GM18498 (cell line): ENCODE data around the gene GCM1.
A peak's percentile ranks its signal among the peaks of the same experiment; 100 is the strongest.

Experiments
- ATAC-seq: cut with Tn5 transposase; IDR thresholded peaks from one replicate; pipeline ENCODE4 v1.9.1; 2021; ENCODE audit warnings: mild to moderate bottlenecking, moderate library complexity; ENCODE audit not compliant: unreplicated experiment

Gene GCM1

DNA sequence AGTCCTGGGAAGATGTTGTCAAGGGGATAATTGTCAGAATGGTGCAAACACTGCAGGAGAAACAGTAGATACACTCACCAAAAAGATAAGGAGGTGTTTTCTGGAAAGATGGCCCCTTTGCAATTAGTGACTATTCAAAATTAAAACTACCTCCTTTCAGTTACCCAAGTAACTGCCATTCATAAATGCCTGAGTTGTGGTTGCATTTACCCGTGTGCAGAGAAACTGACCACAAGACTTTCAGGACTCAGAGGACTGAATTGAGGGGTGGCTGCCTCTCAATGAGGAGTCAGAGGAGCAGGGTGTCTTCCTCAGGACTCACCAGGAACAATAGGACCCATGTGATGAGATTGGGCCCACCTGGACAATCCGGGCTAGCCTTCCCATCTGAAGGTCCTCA, 39.0 kb downstream of the GCM1 start:
- ATAC-seq, result peak; percentile 89

DNA sequence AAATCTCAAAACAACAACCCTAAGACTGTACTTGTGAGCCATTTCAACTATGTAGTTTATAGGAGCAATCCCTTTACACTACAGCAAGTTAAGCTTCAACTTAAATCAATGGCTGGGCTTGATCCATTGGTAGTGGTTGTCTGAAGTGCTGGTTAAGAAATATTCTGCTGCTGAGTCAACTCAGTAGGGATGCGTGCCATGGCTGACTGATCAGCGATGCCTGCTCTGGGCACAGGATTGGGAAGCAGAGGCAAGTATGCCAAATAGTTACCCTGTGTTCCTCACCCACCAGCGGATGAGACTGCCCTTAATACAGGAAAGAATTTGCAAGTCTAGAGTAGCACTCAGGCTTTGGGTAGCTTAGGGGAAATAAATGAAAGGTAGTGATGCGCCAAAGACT, 41.5 kb downstream of the GCM1 start:
- ATAC-seq, result no peak

DNA sequence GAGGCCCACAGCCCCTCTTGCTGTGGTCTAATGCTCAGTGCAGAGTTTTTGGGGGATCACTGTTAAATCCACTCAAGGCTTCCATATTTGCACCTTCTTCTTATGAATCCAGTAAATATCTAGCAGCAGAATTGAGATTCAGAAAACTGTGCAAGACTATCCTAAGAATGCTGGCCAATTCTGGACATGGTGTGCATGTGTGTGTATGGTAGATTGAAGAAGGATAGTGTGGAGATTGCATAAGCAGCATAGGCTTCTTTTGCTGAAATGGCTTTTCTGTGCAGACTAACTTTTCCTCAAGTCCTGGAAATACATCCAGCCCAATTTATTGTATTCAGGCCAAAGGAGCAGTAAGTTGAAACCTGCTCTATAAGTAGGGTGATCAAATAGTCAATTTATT, 43.7 kb downstream of the GCM1 start:
- ATAC-seq, result no peak

DNA sequence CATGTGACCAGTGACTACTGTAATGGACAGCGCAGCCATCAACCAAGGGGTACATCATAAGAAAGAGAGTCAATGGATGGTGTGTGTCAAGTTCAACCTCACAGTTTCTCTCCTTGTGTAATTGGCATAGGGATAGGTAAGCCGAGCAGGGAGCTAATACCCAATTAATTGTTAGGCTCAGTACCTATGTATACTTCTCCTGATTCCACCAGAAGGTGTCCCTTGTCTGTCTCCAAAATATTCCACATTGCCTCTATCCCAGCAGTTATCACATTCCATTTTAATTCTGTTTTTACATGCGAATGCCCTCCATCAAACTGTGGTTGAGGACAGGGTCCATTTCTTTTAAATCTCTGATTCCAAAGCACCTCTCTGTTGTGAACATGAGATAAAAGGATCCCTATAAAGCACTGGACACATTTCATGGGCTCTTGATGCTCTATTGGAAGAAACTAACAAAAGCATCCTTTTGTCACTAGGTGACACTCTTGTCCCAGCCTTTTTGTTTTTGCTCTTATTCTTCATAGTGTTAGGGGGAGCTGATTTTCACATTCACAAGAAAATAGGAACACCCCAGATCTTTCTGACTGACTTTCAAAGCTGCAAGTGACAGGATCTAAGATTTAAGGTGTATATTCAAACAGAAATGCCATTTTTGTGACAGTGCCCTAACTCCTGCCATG, 44.5 kb downstream of the GCM1 start:
- no peak for ATAC-seq

DNA sequence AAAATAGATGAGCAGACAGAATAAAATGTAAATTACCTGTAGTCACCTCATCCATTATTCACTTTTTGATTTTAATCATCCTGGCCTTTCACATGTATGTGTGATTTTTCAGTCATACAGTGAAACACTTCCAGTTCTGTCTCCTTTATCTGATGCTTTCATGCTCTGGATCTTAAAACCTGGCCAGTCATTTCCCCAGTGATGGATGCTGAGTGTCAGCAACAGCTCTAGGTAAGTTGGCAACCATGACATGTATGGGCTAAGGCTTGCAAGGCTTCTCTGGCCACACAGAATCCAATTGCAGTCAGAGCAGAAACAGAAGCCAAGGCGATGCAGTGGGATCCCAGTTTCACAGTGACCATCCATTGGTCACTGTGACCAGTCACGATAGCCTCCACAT, 47.6 kb downstream of the GCM1 start:
- no peak for ATAC-seq

DNA sequence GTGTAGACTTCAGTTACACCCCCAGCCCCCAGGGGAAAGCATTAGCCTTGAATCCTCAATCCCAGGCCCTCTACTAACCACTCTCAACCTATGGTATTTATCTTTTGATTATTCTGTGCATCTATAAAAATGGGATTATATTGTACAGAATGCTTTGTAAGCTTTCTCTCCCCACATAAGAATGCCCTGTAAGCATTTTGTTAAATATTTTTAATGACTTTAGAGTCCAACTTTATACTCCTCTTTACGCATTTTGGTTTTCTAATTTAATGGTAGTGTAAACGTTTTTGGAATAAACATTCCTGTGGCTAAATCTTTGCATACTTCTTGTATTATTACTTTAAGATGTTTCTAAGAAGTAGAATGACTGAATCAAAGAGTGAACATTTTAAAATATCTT, 48.1 kb downstream of the GCM1 start:
- ATAC-seq, result no peak

DNA sequence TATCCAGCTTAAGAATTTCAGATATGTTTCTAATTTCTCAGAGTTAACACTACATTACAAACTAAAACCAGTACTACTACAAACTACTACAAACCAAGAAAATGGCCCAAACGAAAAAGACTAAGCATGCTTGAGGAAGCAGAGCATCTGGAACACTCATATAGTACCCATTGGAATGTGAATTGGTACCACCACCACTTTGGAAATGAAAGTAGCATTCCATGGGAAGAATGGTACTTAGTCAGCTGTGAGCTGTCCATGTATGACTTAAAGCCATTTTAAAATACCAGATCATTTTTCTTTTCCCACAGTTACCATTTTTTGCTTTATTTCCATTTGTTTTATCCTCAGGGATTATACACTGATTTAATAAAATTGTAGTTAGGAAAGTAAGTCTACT, 52.9 kb downstream of the GCM1 start:
- no peak for ATAC-seq

DNA sequence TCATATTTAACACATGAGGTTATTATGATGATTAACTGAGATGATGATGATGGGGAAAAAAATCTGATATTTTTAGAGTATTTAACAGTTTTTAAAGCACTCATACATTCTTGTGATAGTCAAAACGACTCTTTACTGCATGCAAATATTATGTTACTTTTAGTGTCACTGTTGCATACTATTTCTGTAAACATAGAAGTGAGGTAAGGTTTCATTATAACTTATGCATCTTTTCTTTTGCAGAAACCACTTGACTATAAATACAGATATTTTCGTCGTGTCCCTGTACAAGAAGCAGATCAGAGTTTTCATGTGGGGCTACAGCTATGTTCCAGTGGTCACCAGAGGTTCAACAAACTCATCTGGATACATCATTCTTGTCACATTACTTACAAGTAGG, 53.4 kb downstream of the GCM1 start:
- no peak for ATAC-seq

DNA sequence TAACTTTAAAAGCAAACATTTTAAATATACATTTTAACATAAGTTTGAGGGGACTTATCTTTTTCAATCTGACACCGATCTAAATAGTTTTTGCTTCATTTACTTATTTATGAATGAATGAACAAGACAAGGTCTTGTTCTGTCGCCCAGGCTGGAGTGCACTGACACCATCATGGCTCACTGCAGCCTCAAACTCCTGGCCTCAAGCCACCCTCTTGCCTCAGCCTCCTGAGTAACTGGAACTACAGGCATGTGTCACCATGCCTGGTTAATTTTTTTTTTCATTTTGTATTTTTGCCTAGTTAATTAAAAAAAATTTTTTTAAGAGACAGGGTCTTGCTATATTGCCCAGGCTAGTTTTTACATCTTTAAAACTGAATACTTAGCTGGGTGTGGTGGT, 58.1 kb downstream of the GCM1 start:
- no peak for ATAC-seq

DNA sequence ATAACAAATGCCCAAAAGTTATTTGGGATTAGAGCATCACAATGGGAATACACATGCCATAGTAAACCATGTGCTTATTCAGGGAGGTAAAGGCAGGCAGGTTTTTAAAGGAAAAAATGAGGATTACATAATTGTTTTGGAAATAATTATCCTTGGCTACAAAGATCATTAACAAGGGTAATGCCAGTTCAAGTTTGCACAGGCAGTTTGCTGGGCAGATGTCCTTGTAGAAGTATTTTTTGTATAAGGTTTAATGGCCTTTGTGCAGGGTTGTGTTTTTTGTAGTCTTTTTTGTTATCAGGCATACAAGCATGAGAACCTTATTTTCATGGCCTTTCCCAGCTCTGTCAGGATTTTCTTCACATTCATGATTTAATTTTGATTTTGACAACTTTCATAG, 58.7 kb downstream of the GCM1 start:
- ATAC-seq, result no peak

DNA sequence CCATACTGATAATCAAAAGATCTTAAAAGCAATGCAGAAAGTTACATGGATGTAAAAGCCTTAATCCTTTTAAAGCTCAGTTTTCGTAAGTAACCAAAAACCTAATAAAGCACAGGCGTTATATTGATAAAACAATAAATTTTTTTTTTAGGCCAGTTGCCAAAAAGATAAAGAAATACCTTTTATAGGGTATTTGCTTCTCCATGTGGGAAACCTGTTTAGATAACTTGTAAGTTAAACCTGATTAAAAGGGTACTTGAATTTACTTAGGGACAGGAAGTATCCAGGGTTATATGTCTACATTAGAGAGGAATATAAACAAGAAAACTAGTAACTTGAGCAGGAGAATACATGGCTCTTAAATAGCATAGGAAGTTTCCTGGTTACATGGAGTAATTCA, 62.3 kb downstream of the GCM1 start:
- ATAC-seq, result no peak

DNA sequence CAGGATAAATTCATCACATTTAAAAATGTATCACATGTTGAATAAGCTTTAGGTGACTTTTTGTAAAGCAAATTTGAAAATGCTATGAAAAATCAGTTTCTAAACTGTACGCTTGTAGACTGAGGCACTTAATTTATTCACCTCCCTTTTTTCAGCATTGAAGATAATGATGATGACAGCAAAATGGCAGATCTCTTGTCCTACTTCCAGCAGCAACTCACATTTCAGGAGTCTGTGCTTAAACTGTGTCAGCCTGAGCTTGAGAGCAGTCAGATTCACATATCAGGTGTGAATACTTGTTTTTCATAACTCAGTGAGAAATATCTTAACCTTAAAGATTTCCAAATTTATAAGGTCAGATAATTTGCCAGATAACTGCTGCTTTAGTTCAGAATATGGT, 67.8 kb downstream of the GCM1 start:
- ATAC-seq, result no peak
